K562 (cell line): ENCODE measurements around the gene EDN2. TPM values are rescaled to one million over a fixed set of nuclear protein-coding genes. Genes with fewer than 3 reads are reported as not detected.
A peak's percentile ranks its signal among the peaks of the same experiment; 100 is the strongest.

ENCODE experiments used
- ATAC-seq: fragments of 200-7000 bp; cut with Tn5 transposase; 3 replicates; pipeline ENCODE4 v1.9.1; 2020; ENCODE audit warnings: moderate library complexity
- BruUV-seq: library from RNA; stranded (reverse); fragments of 400-500 nt; replicated peaks from 2 replicates; lab custom pipeline; 2021; lab: Mats Ljungman, UMichigan
- CTCF ChIA-PET: fragments of 300-600 bp; formaldehyde crosslinking; extraction: SDS; loops from one replicate; lab custom pipeline; 2021; ENCODE audit warnings: low intra/inter-chr PET ratio; lab: Yijun Ruan, JAX
- POLR2A ChIA-PET: fragments of 300-600, 350-650 bp; sonication (Branson Sonifier 250); formaldehyde crosslinking; extraction: SDS; loops from one replicate; lab custom pipeline; 2021; ENCODE audit warnings: antibody characterized with exemption, inconsistent platforms; lab: Yijun Ruan, JAX
- DNase-seq, 4 experiments: peaks; one replicate each; pipeline versions ENCODE4 v3.0.0 to v3.0.0-alpha.2; 2011 to 2018; ENCODE audit warnings: low spot score in 3 of 4, mixed read lengths in 3 of 4; ENCODE audit errors: extremely low read depth in 1 of 4
- FAIRE-seq: peaks from 2 replicates; lab custom pipeline; 2011; peaks lifted over from hg19 to GRCh38; lab: Jason Lieb, UNC
- H2AFZ ChIP-seq: 2 replicates; pipeline ENCODE4 v1.6.0; 2011; ENCODE audit warnings: low read depth, low read length, control low read depth, inconsistent platforms
- H3K27ac ChIP-seq: fragments of 200-600 bp; 3 replicates; pipeline ENCODE4 v1.8.0; 2011; ENCODE audit warnings: low read depth, mild to moderate bottlenecking, control low read depth, inconsistent platforms, low read length, moderate library complexity, mixed read lengths; ENCODE audit errors: extremely low read depth
- H3K27me3 ChIP-seq, 2 experiments: fragments of 300-600 bp in 1 of 2; 2 replicates in 1 of 2; 3 replicates in 1 of 2; pipeline versions ENCODE4 v1.6.0 to v1.8.0; 2011; ENCODE audit warnings: inconsistent platforms in 2 of 2, low read length in 2 of 2, mild to moderate bottlenecking in 1 of 2, mixed read lengths in 1 of 2, moderate library complexity in 1 of 2; ENCODE audit not compliant: control insufficient read depth in 2 of 2, insufficient read depth in 2 of 2
- H3K36me3 ChIP-seq: fragments of 300-600 bp; 3 replicates; pipeline ENCODE4 v1.8.0; 2011; ENCODE audit warnings: mild to moderate bottlenecking, low read length, inconsistent platforms; ENCODE audit not compliant: control insufficient read depth, insufficient read depth
- H3K4me1 ChIP-seq, 2 experiments: fragments of 200-600 bp in 1 of 2; replicated peaks in 1 of 2; 2 replicates in 1 of 2; 3 replicates in 1 of 2; pipeline versions ENCODE4 v1.5.1 to v1.8.0; 2011; ENCODE audit warnings: inconsistent platforms in 2 of 2, low read length in 2 of 2, mild to moderate bottlenecking in 1 of 2, mixed read lengths in 1 of 2, moderate library complexity in 1 of 2; ENCODE audit not compliant: control insufficient read depth in 2 of 2, insufficient read depth in 2 of 2
- H3K4me2 ChIP-seq: 2 replicates; pipeline ENCODE4 v1.6.1; 2011; ENCODE audit warnings: low read length, control low read depth, inconsistent platforms, mixed read lengths; ENCODE audit not compliant: insufficient read depth
- H3K4me3 ChIP-seq: fragments of 200-600 bp; sonication (generic), shearing (Covaris generic); 2 replicates; pipeline ENCODE4 v1.5.1; 2016; ENCODE audit warnings: control low read depth, inconsistent platforms
- H3K79me2 ChIP-seq: fragments of 200-600 bp; 3 replicates; pipeline ENCODE4 v1.8.0; 2011; ENCODE audit warnings: low read length, inconsistent platforms; ENCODE audit not compliant: control insufficient read depth, insufficient read depth
- H3K9ac ChIP-seq, 2 experiments: 2 replicates each; pipeline versions ENCODE4 v1.6.0 to v1.6.1; 2011; ENCODE audit warnings: low read depth in 2 of 2, low read length in 2 of 2, control low read depth in 1 of 2, inconsistent platforms in 1 of 2, mild to moderate bottlenecking in 1 of 2, mixed read lengths in 1 of 2; ENCODE audit not compliant: insufficient read depth in 1 of 2
- H3K9me1 ChIP-seq: one replicate; pipeline ENCODE4 v1.6.0; 2011; ENCODE audit warnings: inconsistent platforms, mild to moderate bottlenecking, low read length, moderate library complexity; ENCODE audit not compliant: control insufficient read depth, insufficient read depth
- H3K9me3 ChIP-seq: replicated peaks from 2 replicates; pipeline ENCODE4 v1.5.1; 2011; ENCODE audit warnings: low read depth, low read length, inconsistent platforms; ENCODE audit not compliant: control insufficient read depth, insufficient read depth
- H4K20me1 ChIP-seq: replicated peaks from 2 replicates; pipeline ENCODE4 v1.6.1; 2011; ENCODE audit warnings: low read length, inconsistent platforms, mixed read lengths; ENCODE audit not compliant: control insufficient read depth, insufficient read depth
- ARID3A ChIP-seq: IDR thresholded peaks from 2 replicates; pipeline ENCODE4 v1.6.1; 2012; ENCODE audit warnings: low read depth, low read length, improper control_type of control experiment, borderline replicate concordance
- BRF2 ChIP-seq: IDR thresholded peaks from 3 replicates; pipeline ENCODE4 v1.6.1; 2011; ENCODE audit warnings: borderline replicate concordance, mild to moderate bottlenecking; ENCODE audit not compliant: insufficient read length, insufficient read depth
- CBX5 ChIP-seq: IDR thresholded peaks from 2 replicates; pipeline ENCODE4 v1.6.1; 2014; ENCODE audit warnings: low read depth, borderline replicate concordance
- COPS2 ChIP-seq: fragments of 450-650 bp; conservative IDR thresholded peaks from 2 replicates; pipeline ENCODE4 v1.6.1; 2016; ENCODE audit warnings: mild to moderate bottlenecking, moderate library complexity
- ELF4 ChIP-seq: fragments of 450-650 bp; formaldehyde crosslinking; IDR thresholded peaks from 2 replicates; pipeline ENCODE4 v1.4.0; 2022; ENCODE audit warnings: missing genetic modification characterization
- FOS ChIP-seq: IDR thresholded peaks from 3 replicates; pipeline ENCODE4 v1.6.1; 2011; ENCODE audit not compliant: insufficient read length; ENCODE audit errors: extremely low read depth
- HDAC1 ChIP-seq, 2 experiments: fragments of 450-650 bp; IDR thresholded peaks; 2 replicates each; pipeline ENCODE4 v1.6.1; 2016 to 2017; ENCODE audit warnings: inconsistent platforms in 1 of 2, mild to moderate bottlenecking in 1 of 2, moderate library complexity in 1 of 2
- JUNB ChIP-seq: fragments of 450-650 bp; formaldehyde crosslinking; conservative IDR thresholded peaks from 2 replicates; pipeline ENCODE4 v1.4.0; 2020; ENCODE audit warnings: mild to moderate bottlenecking
- KAT7 ChIP-seq: sonication (generic); formaldehyde crosslinking; IDR thresholded peaks from 2 replicates; pipeline ENCODE4 v1.8.0; 2022; ENCODE audit warnings: missing genetic modification reagents, mild to moderate bottlenecking, borderline replicate concordance
- MAZ ChIP-seq, 2 experiments: fragments of 450-650 bp in 1 of 2; sonication (generic) in 1 of 2; formaldehyde crosslinking; IDR thresholded peaks in 1 of 2; conservative IDR thresholded peaks in 1 of 2; 2 replicates each; pipeline versions ENCODE4 v1.4.0 to v1.5.0; 2020; ENCODE audit warnings: mild to moderate bottlenecking in 1 of 2, missing genetic modification reagents in 1 of 2
- NCOA6 ChIP-seq: fragments of 450-650 bp; IDR thresholded peaks from 2 replicates; pipeline ENCODE4 v1.6.1; 2017; ENCODE audit warnings: mild to moderate bottlenecking
- NFE2 ChIP-seq: IDR thresholded peaks from 2 replicates; pipeline ENCODE4 v1.6.1; 2014; ENCODE audit warnings: antibody characterized with exemption, low read depth
- PML ChIP-seq: IDR thresholded peaks from 2 replicates; pipeline ENCODE4 v1.6.1; 2012; ENCODE audit warnings: low read length, inconsistent platforms
- RBM25 ChIP-seq: fragments of 200-400 bp; formaldehyde crosslinking; IDR thresholded peaks from 2 replicates; pipeline ENCODE4 v1.6.1; 2018; ENCODE audit warnings: low read length, low read depth, moderate library complexity; ENCODE audit not compliant: severe bottlenecking
- STAT5B ChIP-seq: fragments of 250-450 bp; sonication (Bioruptor Pico); IDR thresholded peaks from 2 replicates; pipeline ENCODE4 v1.8.0; 2021; ENCODE audit warnings: mild to moderate bottlenecking, inconsistent platforms
- ZBTB1 ChIP-seq: sonication (generic); formaldehyde crosslinking; IDR thresholded peaks from 2 replicates; pipeline ENCODE4 v1.8.1; 2023; ENCODE audit warnings: missing genetic modification reagents, low read depth, mild to moderate bottlenecking, borderline replicate concordance
- ZNF76 ChIP-seq: fragments of 250-450 bp; sonication (Bioruptor Pico); IDR thresholded peaks from 2 replicates; pipeline ENCODE4 v1.4.0; 2020; ENCODE audit warnings: mild to moderate bottlenecking, moderate library complexity, borderline replicate concordance
- ZNF79 ChIP-seq: fragments of 250-450 bp; sonication (Bioruptor Pico); IDR thresholded peaks from 2 replicates; pipeline ENCODE4 v1.4.0; 2020; ENCODE audit warnings: low read depth, mild to moderate bottlenecking, moderate library complexity
- WGBS: fragments of 100-300 bp; shearing (Covaris generic); methylation state at CpG from one replicate; pipeline ENCODE4 v1.1.6; 2016; ENCODE audit warnings: low coverage, mixed read lengths; ENCODE audit not compliant: insufficient coverage; ENCODE audit errors: missing lambda C conversion rate; 5-methylcytosine and 5-hydroxymethylcytosine counted together
- in situ Hi-C: fragments of 300-500 bp; cut with MboI; formaldehyde crosslinking; loops from 4 replicates; pipeline ENCODE4 v1.15.0; 2018; ENCODE audit warnings: inconsistent platforms, mixed read lengths
- intact Hi-C: fragments of 100-400 bp; cut with micrococcal nuclease; formaldehyde crosslinking; loops from 2 replicates; pipeline ENCODE4 v1.14.2; 2022
- polyA plus RNA-seq, 8 experiments: library from polyadenylated mRNA; depleted of rRNA in 4 of 8; stranded (reverse) in 5 of 8; unstranded in 3 of 8; fragments of >200 nt; fragmentation: Nextera tagmentation in 2 of 8; fragmentation: Illumina TruSeq in 1 of 8; extraction: Ambion mirVana in 2 of 8; extraction: Trizol in 1 of 8; gene quantifications; 2 replicates each; pipeline versions ENCODE4 v1.2.1 to v1.2.3, GENCODE V29; 2011 to 2014; ENCODE audit warnings: inconsistent platforms in 1 of 8, missing spikeins in 1 of 8
- total RNA-seq, 7 experiments: library from RNA; depleted of rRNA in 6 of 7; stranded (reverse); fragments of >200 nt in 6 of 7; fragmentation: Illumina TruSeq in 2 of 7; extraction: Trizol in 2 of 7; gene quantifications; 2 replicates each; pipeline versions ENCODE4 v1.2.1 to v1.2.3, GENCODE V29; 2011 to 2021; ENCODE audit warnings: low replicate concordance in 1 of 7

The EDN2 gene
- total and polyA plus RNA-seq, 9 of the 15 experiments (the other 6 are each of a cell fraction or from before 2014, with no cell fraction given): not detected

GRCh38 chr1:41483960-41484401 lies 502 bp downstream of the EDN2 start:
- H3K9me1 ChIP-seq: no peaks in the 10 kb centered on the region
- BruUV-seq: no TSS peak
- FAIRE-seq (no peak), DNase-seq (no peak), ATAC-seq (no peak)
- no peak overlapping the region for H3K4me2 ChIP-seq
- ChIA-PET POLR2A (interaction anchor here (0.5 to 0.9 kb wide), 3 partner anchors 8 to 164 kb away, joined by 3 to 5 read pairs (median 3); no protein-coding TSS in a partner anchor), CTCF (no interaction called here)
- peaks cover 13 to 78% of the 10 kb centered on the region in 2 experiments; a peak in 4 of 5 replicates for H3K27me3 ChIP-seq
- in situ Hi-C loops: no loop called here
- no peaks in the 10 kb centered on the region for H3K79me2 ChIP-seq
- TF ChIP-seq ZNF79 (CRISPR knock-in tag): no peak
- no peak for TF ChIP-seq MAZ (CRISPR knock-in tag; conservative IDR thresholded peaks at IDR 0.05 in 1 of 2, IDR thresholded peaks at IDR 0.05 in 1 of 2)
- no peak for TF ChIP-seq ELF4 (CRISPR knock-in tag)
- no peak for TF ChIP-seq ARID3A
- TF ChIP-seq COPS2: no peak
- TF ChIP-seq KAT7 (CRISPR knock-in tag): no peak
- no peak for TF ChIP-seq ZNF76 (CRISPR knock-in tag)
- no peak for TF ChIP-seq BRF2
- no peak for TF ChIP-seq STAT5B (CRISPR knock-in tag)
- TF ChIP-seq JUNB: no peak
- no peak for TF ChIP-seq FOS
- no peak for TF ChIP-seq PML
- no peak for TF ChIP-seq NFE2
- TF ChIP-seq ZBTB1 (CRISPR knock-in tag): no peak
- no peak for TF ChIP-seq CBX5
- no peak for TF ChIP-seq NCOA6
- no peak for TF ChIP-seq HDAC1 (IDR thresholded peaks at IDR 0.05)
- TF ChIP-seq RBM25: no peak
- TF ChIP-seq, all 486 proteins: peak for 0
- Histone ChIP-seq H3K4me3 (no peak overlapping the region), H3K4me1 (peaks cover 6 to 19% of the 10 kb centered on the region in 2 experiments; a peak in 4 of 5 replicates), H2AFZ (no peak overlapping the region), H4K20me1 (peaks cover 14% of the 10 kb centered on the region), H3K9me3 (no peaks in the 10 kb centered on the region), H3K9ac (0 out of 4 replicates have a peak overlapping the region, but pooled peaks of 1 of the 2 experiments have one; percentile 7), H3K27ac (no peak overlapping the region), H3K36me3 (no peaks in the 10 kb centered on the region)
- intact Hi-C loops: no loop called here
- 4% methylated on average over 8 of the region's 9 CpGs for WGBS
